HG03097 (cell line): ENCODE data around the gene PAPPA2.

ENCODE experiments used
- ATAC-seq: cut with Tn5 transposase; IDR thresholded peaks from one replicate; pipeline ENCODE4 v1.9.1; 2021; ENCODE audit not compliant: unreplicated experiment, low FRiP score

The PAPPA2 gene

DNA sequence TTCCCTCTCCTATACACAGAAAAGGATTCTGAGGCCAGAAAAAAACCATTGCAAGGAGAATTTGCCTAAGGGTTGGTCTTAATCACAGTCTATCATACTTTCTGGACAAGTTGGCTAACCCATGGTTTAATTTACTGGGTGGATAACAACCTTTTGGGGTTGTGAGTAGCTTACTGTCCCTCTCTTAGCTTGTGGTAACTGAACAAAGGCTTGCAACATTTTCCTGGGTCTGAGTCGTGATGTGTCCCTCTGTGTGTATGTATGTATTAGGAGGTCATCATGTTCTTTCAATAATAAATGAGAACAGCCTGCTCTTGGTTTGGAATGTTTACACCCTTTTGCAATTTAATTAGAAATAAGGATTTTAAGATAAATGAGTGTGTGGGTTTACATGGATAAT, 36.7 kb downstream of the PAPPA2 start:
- no peak for ATAC-seq

DNA sequence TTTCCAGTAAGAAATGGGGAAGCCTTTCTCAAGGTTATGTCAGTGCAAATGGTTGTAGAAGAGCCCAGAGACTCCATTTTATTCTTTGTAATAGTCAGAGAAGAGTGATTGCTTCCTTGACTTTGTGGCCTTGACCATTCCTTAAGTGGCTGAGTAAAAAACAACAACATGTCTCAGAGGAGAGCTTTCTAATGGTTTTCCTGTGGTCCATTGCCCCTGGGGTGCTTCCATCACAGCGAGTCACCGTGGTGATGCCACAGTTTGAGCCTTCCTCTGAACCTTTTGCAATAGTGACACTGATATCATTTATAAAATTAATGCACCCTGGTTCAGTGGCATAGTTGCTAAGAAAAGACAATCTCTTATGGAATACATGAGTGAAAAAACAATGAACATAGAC, 38.6 kb downstream of the PAPPA2 start:
- no peak for ATAC-seq

DNA sequence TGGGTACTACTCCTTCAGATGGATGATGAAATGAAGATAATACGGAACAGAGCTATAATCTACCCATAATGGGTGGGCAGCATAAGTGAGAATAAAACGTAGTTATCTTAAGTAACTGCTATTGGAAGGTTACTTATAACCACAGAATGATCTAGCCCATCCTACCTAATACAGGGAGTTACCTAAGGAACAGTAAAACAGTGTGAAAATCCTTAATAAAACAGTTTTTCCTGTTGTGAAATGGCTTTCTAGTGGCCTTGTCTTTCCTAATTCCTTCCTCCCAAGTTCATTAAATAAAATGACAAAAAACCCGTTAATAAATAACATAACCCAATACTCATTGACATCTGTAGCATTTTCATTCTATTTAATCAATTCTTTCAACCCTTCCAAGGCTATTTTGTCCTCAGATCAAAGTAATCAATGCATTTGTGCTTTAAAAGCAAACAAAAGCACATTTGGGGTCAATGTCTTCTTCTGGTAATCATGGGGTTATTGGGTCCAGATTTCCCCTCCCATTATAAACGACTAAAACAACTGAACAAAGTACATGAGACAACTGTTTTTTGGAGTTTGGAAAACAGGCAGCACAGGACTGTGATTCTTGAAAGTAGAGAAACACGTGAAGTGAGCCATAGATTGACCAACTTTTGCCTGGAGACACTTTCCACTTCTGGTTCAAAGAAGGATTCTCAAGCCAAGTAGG, 42.0 kb downstream of the PAPPA2 start:
- no peak for ATAC-seq

DNA sequence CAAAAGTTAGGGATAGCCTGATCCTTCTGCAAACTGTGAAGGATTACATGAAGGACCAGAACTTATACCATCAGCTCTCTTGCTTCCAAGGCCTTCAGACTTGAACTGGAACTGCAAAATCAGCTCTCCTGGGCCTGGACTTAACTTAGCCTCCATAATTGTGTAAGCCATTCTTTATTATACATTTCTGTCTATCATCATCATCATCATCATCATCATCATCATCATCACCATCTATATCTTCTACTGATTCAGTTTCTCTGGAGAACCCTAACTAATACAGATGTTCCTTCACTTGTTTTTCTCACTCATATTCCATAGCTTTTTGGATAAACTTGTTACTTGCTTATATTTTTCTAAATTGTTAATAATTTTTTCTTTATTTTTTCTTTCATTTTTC, 50.0 kb downstream of the PAPPA2 start:
- ATAC-seq: no peak

DNA sequence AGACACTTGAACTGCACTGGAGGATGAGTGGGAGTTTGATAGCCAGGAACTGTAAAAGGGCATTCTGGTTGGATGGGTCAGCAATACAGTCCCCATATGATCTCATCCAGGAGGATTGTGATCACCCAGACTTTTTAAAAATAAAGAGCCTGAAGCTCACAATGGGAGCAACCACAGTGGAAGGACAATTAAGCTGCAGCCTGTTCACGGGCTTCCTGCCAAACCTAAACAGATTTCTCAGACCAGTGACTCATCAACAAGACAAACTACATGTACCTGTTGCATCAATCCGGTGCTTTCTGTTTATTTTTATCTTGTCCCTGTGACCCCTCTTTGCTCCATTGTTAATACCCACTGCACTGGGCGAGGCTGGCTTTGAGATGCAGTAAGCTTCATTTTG, 52.3 kb downstream of the PAPPA2 start:
- ATAC-seq: no peak

DNA sequence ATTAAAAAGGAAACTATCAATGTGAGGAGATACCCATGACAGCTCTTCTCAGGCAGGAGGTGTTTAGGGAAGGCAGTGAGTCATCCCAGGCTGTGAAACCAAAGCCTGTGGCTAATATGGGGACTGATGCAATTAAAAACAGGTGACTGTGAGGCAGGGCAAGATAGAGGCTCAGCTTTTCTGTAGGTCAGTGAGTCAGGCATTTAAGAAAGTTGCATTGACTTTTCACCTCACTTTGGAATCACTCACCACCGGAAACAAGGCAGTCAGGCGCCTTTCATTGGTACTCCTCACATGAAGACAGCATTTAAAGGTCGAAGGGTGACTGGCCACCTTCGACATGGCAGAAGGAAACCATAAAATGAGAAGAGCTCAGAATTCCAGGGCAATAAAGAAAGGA, 54.5 kb downstream of the PAPPA2 start:
- peak; percentile 59 for ATAC-seq

DNA sequence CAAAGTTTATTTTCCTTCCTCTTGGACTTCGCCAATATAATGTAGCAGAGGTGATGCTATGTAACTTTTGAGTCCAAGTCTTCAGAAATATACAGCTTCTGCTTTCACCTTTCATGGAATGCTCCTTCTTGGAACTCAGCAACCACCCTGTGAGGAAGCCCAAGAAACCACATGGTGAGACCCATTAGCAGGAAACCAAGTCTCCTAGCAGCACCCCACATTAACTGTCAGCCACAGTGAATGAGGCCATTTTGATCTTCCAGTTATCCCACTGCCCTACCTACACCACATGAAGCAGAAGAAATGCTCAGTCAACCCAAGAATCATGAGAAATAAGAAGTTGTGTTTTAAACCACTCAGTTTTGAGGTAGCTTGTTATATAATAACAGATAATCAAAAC, 58.2 kb downstream of the PAPPA2 start:
- no peak for ATAC-seq

DNA sequence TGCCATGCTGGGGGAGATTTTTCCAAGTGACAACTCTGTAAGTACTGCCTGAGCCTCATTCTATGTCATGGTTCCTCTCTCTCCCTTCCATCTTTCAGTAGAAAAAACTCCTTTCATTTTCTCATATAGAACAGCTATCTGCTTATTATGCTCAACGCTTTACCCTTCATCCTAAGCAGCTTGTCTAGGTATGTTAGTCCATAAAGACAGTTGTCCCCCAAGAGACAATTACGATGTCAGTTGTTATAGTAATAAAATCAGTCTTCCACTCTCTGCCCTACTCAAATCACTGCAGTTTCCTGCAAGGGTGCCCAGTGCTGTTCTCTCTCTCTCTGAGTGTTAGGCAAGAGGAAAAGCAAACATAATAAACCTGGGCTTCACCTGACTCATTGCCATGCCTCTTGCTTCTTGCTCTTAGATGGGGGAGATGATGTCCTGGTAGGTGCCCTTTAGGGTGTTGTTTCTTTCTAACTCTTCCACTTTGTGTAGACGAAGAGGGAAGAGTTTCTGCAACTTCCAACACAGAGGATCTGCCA, 59.4 kb downstream of the PAPPA2 start:
- no peak for ATAC-seq

DNA sequence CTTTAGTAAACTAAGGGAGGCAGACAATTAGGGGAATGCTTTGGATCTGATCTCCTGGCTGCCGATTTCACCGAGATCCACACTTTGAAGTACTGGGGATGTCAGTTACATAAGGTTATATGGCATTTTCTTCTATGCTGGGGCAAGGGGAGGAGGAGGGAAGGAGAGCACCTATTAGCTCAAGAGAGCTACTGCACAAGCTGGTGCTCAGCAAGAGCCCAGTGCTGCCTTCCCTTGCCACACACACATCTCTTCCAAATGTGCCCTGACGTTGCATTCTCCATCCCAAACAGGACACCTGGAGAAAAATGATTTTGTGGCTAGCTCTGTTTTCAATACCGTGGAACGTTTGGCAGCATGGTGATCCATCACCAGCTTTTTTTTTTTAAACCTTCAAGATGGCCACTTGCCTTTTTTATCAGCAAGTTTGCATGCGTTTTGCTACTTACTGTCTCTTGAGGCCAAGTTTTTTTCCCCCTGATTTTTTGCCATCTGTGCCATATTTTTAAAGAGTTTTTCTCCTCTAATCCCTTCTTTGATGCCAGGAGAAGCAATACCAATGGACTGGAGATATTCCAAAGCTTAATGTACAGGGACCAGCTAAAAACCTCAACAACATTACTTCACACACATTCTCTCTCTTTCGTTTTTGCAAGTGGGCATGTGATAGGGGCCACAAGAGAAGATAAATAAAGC, 66.6 kb downstream of the PAPPA2 start:
- no peak for ATAC-seq

DNA sequence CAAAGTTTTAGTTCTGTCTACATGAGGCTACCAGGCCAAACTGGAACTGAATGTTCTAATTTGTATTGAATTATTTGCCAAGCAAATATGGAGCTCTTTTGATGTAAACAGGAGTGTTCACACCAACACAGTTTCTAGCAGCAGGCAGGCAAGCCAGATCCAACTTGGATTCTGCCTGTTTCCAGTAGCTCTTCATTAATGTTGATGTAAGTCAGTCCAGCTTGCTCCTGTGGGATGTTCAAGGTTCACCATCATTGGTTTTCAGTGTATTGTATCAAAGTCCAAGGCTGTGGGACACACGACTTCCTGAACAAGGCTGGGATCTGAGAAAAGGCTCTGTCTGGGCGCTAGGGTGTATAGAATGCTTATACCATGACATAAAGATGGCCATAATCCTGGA, 68.1 kb downstream of the PAPPA2 start:
- no peak for ATAC-seq

DNA sequence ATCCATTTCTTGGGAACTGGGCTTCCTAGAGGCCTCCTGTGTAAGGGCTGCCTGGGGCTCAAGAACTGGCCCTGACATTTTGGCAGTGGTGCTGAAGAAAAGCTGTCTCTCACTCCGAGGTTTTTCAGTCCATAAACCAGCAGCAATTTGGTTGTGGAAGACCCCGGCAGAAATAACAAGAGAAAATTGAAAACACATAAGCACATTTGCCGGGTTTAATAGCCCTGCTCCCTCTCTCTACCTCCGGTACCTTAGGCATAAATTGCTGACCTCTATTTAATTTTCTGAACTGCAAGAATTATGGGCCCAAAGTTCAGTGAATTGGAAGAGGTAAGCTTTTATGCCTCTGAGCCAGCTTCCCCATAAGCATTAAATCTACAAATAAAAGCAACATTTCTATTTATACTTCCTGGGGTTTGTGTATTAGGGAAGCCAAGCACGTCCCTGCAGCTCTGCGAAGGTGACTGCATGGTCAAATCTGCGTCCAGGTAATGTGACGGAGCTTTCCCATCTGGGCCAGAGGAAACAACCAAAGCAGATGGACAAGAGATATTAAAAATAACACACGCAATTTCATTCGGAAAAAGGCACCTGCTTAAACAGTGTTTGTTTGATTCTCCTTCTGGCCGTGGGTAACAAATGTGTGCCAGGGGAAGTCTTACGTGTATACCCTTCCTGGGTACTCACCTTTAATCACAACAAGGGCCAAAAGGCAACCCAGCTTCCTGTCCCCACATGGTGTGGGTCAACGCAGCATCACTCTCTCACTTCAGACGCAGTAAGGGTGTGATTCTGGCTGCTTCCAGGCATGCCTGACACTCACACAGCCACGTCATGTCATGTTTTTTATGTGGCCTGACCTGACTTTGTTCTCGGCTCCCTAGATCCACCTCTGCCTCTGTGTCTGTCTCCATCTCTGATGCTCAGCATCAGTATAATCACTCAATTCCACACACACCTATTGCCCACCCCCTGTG, 69.2 kb downstream of the PAPPA2 start:
- no peak for ATAC-seq

DNA sequence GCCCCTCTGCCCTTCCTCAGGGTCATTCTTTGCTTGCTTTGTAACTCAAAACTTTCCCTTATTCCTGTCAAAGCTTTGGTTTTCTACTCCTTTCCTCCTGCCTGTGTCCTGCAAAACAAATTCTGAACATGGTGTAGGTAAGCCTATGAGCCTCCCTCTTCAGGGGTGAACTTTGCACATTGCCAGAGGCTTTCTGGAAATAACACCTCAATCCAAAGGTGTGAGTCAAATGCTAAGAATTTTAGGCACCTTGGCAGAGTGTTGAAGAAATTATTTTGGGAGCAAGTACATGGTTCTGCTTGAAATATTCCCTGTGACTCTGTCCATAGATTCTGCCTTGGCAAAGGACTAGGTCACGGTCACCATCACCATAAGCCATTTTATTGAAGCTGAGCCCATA, 70.0 kb downstream of the PAPPA2 start:
- ATAC-seq: no peak

DNA sequence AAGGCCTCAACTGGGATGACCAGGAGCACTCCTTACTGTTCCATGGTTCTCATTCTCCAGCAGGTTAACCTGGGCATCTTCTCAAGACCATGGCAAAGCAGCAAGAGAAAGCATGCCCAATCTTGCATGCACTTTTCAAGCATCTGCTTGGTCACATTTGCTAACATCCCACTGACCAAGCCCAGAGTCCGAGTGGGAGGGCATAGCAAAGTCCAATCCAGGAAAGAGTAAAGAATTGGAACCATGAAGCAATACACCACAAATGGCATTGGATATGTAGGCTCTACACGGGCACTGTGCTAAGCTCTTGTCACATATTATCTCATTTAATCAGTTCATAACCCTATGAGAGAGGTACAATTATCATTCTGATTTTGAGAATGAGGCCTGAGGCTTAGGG, 73.6 kb downstream of the PAPPA2 start:
- ATAC-seq: no peak

DNA sequence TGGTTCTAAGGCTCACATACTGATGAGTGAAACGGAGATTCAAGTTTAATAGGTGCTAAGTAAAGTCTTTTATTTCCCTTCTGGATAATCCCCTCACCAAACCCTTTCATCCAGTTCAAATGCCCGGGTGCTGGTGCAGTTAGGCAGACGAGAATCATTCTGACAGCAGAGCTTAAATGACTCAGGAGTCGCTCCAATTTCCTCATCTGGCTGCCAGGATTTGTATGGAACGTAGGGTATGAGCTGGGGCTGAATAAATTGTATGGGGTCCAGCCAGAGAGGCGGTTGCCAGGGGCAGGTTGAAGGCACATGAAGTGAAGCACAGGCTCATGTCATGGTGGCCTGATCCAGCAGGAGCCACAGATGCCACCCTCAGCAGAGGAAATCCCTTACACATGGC, 76.0 kb downstream of the PAPPA2 start:
- ATAC-seq: no peak

DNA sequence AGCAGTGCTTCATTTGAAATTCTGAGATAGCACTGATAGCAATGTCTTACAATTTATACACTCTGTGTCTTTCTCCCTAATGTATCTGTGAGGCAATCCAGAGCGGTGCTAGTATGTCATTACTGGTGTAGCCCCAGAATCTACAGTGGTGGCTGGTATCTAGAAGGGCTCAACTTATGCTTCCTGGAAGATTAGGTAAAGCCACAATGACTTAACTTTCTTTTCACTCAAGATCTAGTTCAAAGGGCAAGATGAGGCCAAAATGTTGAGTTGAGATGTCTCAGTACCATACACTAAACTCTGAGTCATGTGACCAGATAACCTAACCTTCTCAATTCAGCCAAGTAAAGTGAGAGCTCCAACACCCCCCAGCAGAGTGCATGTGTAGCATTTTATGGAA, 77.5 kb downstream of the PAPPA2 start:
- ATAC-seq: no peak

DNA sequence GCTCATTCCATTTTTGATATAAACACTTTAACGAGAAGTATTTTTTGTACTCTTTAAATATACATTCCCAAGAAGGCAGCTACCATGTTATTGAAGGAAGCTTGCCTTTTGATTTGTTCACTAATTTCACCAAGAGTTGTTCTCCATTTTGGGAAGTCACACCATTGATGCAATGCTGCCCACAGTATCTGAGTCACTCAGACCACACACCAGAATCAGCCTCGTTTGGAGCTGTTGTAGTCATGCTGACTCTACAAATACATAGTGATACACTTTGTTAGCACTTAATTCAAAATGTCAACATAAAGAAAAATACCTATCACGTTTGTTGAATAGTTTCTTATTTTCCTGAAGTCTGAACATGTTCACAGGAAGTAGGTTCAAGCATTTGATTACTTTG, 78.7 kb downstream of the PAPPA2 start:
- no peak for ATAC-seq

DNA sequence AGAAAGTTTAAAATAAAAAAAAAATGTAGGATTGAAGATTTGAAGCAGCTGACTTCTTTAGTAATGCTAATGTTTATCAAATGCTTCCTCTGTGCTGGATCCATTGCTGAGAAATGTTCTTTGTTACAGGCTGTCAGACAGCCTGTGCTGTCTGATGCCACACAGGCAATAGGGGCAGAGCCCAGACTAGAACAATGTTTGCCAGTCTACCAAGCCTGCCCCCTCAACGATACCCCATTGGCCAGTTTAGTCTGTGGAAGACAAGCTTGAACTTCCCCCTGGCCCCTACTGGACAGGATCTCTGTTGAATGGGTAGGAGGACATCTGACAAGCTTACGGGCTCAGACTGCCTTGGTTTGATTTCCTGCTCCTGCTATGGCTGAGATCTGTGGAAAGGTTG, 79.4 kb downstream of the PAPPA2 start:
- no peak for ATAC-seq

DNA sequence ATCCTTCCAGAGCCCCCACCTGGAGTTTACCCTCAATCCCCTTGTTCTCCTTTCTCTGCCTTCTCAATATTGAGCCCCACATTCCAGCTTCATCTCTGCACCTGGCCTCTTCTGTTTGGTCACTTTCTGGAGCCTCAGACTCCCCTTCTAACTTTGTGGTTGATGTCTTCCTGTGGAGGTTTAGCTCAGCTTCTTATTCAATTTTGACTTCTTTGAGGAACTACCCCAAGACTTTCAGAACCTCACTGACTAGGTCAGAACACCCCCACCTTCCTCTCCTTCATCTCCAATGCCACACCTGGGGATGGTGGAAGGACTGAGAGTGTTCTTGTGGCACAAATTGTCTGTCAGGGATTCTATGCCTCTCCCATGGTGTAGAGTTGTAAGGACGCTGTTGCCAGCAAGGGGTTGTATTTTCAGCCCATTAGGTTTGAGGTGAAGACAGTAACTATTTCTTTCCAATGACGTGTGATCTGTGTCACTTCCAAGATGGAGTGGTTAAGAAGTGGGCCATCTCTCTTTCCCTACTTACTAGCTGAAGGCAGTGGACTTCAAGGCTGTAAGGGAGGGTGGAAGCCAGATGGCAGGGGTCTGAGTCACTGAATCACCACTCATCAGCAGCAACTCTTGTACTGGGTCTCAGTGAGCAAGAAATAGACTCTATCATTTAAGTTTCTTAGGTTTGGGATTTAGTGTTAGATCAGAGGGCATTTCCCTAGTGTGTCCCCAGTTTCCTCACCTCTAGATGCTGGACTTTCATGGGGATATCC, 80.6 kb downstream of the PAPPA2 start:
- no peak for ATAC-seq

DNA sequence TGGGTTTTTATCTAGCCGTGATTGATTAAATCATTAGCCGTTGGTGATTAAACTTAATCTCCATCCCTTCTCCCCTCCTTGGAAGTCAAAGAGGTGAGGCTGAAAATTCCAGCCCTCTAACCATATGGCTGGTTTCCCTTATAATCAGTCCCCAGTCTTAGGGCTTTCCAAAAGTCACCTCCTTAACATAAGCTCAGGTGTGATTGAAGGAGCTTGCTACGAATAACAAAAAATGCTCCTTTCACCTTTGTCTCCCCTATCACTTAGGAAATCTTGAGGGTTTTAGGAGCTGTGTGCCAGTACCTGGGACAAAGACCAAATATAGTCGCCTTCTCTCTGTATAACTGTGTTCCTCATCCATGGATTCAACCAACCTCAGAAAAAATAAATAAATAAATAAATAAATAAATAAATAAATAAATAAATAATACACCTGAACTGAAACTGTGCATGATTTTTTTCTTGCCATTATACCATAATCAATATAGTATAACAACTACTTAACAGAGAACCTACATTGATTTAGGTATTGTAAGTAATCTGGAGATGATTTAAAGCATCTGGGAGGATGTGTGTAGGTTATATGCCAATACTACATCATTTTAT, 82.2 kb downstream of the PAPPA2 start:
- ATAC-seq: no peak

DNA sequence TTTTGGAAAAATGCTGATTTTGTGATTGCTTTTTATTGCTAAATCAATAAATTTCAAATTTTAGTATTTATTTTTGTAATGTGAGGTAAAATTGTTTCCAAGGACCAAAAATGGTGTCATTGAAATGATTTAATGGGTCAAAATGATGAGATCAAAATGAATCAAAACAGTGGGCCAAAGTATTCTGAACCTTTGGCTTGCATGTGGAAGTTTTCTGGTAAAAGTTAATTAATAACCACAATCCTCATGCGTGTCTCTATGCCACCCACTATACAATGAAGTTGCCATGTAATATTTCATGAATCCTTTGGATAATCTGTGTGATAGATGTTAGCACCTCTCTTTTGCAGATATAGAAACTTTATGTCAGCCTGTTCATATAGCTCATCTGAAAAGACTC, 83.8 kb downstream of the PAPPA2 start:
- no peak for ATAC-seq
